GM18858 (cell line): Measurements from ENCODE around the gene ADCY9.

ENCODE experiments used
- ATAC-seq: cut with Tn5 transposase; IDR thresholded peaks from one replicate; pipeline ENCODE4 v1.9.1; 2021; ENCODE audit not compliant: unreplicated experiment

Gene ADCY9

GRCh38 chr16:4009177-4009576, 107.1 kb downstream of the ADCY9 start:
- no peak for ATAC-seq

GRCh38 chr16:4008116-4008515, 108.1 kb downstream of the ADCY9 start:
- ATAC-seq: no peak

- ATAC-seq: no peak
These were observed 109.7 kb downstream of the ADCY9 start for GRCh38 chr16:4006397-4006999.

- no peak for ATAC-seq
These were observed 110.5 kb downstream of the ADCY9 start for GRCh38 chr16:4005731-4006130.

GRCh38 chr16:4005281-4005680, 111.0 kb downstream of the ADCY9 start:
- no peak for ATAC-seq

- no peak for ATAC-seq
These were observed 112.0 kb downstream of the ADCY9 start for GRCh38 chr16:4004206-4004605.

GRCh38 chr16:4003576-4003975, 112.7 kb downstream of the ADCY9 start:
- ATAC-seq: no peak

GRCh38 chr16:4003166-4003565, 113.1 kb downstream of the ADCY9 start:
- no peak for ATAC-seq

- no peak for ATAC-seq
These were observed 114.1 kb downstream of the ADCY9 start for GRCh38 chr16:4002121-4002520.

GRCh38 chr16:3999479-4000325, 116.5 kb downstream of the ADCY9 start:
- ATAC-seq: no peak

GRCh38 chr16:3998793-3999478, 117.3 kb downstream of the ADCY9 start:
- no peak for ATAC-seq

- no peak for ATAC-seq
These were observed 118.9 kb downstream of the ADCY9 start for GRCh38 chr16:3997231-3997841.

- ATAC-seq: no peak
These were observed 121.2 kb downstream of the ADCY9 start for GRCh38 chr16:3995001-3995400.

GRCh38 chr16:3993052-3993785, 123.0 kb downstream of the ADCY9 start:
- ATAC-seq: no peak

- no peak for ATAC-seq
These were observed 123.8 kb downstream of the ADCY9 start for GRCh38 chr16:3992297-3993051.

- no peak for ATAC-seq
These were observed 127.4 kb downstream of the ADCY9 start for GRCh38 chr16:3988824-3989223.

- ATAC-seq: no peak
These were observed 128.2 kb downstream of the ADCY9 start for GRCh38 chr16:3988011-3988410.

GRCh38 chr16:3987231-3987630, 129.0 kb downstream of the ADCY9 start:
- ATAC-seq: no peak

- no peak for ATAC-seq
These were observed 130.1 kb downstream of the ADCY9 start for GRCh38 chr16:3986235-3986544.
